ENCODE results near the gene KIAA0586.

- TF ChIP-seq EZH2 (IDR thresholded peaks at IDR 0.05) (no peak), POLR2AphosphoS5 (IDR thresholded peaks at IDR 0.05; ENCODE audit: borderline replicate concordance, low read depth, low read length) (no peak)
Measured at GRCh38 chr14:58555647-58556046, 128.1 kb downstream of the KIAA0586 start.

Data from SK-N-MC (cell line).